H9 (cell line): ENCODE results near the gene MYT1. TPM values are rescaled to one million over a fixed set of nuclear protein-coding genes. Genes with fewer than 3 reads are reported as not detected.

Experiments
- DNase-seq: peaks from one replicate; pipeline ENCODE4 v3.0.0-alpha.2; 2017
- H2AFZ ChIP-seq: one replicate; pipeline ENCODE4 v1.6.1; 2013; ENCODE audit warnings: mild to moderate bottlenecking, low read length, control low read depth, moderate library complexity
- H2AK5ac ChIP-seq: 2 replicates; pipeline ENCODE4 v1.6.1; 2013; ENCODE audit warnings: low read length, control low read depth, mixed read lengths; ENCODE audit not compliant: insufficient read length
- H2BK120ac ChIP-seq: one replicate; pipeline ENCODE4 v1.6.1; 2013; ENCODE audit warnings: low read depth, mild to moderate bottlenecking, low read length, control low read depth, inconsistent platforms; ENCODE audit not compliant: poor library complexity, severe bottlenecking
- H2BK12ac ChIP-seq: 2 replicates; pipeline ENCODE4 v1.6.1; 2013; ENCODE audit warnings: low read length, control low read depth, mixed read lengths, low read depth; ENCODE audit not compliant: insufficient read length
- H2BK15ac ChIP-seq: 2 replicates; pipeline ENCODE4 v1.6.1; 2013; ENCODE audit warnings: low read depth, low read length, control low read depth
- H2BK20ac ChIP-seq: one replicate; pipeline ENCODE4 v1.6.1; 2013; ENCODE audit warnings: low read depth, mild to moderate bottlenecking, low read length, control low read depth, inconsistent platforms; ENCODE audit not compliant: poor library complexity, severe bottlenecking
- H2BK5ac ChIP-seq: 2 replicates; pipeline ENCODE4 v1.6.1; 2013; ENCODE audit warnings: low read length, control low read depth, mixed read lengths; ENCODE audit not compliant: insufficient read length
- H3K14ac ChIP-seq: 2 replicates; pipeline ENCODE4 v1.6.1; 2013; ENCODE audit warnings: low read length, control low read depth; ENCODE audit not compliant: insufficient read depth
- H3K18ac ChIP-seq: 2 replicates; pipeline ENCODE4 v1.6.1; 2013; ENCODE audit warnings: low read depth, mild to moderate bottlenecking, mixed read lengths, low read length, control low read depth; ENCODE audit not compliant: insufficient read length
- H3K23ac ChIP-seq: 2 replicates; pipeline ENCODE4 v1.6.1; 2013; ENCODE audit warnings: low read length, control low read depth, mixed read lengths, low read depth; ENCODE audit not compliant: insufficient read length
- H3K23me2 ChIP-seq: 2 replicates; pipeline ENCODE4 v1.6.1; 2013; ENCODE audit warnings: low read depth, mild to moderate bottlenecking, mixed read lengths, low read length, control low read depth; ENCODE audit not compliant: insufficient read length, poor library complexity, severe bottlenecking
- H3K27ac ChIP-seq: 2 replicates; pipeline ENCODE4 v1.5.1; 2013; ENCODE audit warnings: low read length, control low read depth, mixed read lengths, low read depth; ENCODE audit not compliant: insufficient read length
- H3K27me3 ChIP-seq: 2 replicates; pipeline ENCODE4 v1.6.1; 2013; ENCODE audit warnings: low read length, control low read depth, inconsistent platforms; ENCODE audit not compliant: insufficient read depth
- H3K4ac ChIP-seq: 2 replicates; pipeline ENCODE4 v1.6.1; 2013; ENCODE audit warnings: low read depth, mild to moderate bottlenecking, control low read depth, inconsistent platforms, low read length, moderate library complexity
- H3K4me1 ChIP-seq: 2 replicates; pipeline ENCODE4 v1.6.1; 2013; ENCODE audit warnings: low read length, control low read depth, inconsistent platforms; ENCODE audit not compliant: insufficient read depth
- H3K4me2 ChIP-seq: 2 replicates; pipeline ENCODE4 v1.6.1; 2013; ENCODE audit warnings: low read length, control low read depth, mixed read lengths; ENCODE audit not compliant: insufficient read length, insufficient read depth
- H3K56ac ChIP-seq: 2 replicates; pipeline ENCODE4 v1.6.1; 2013; ENCODE audit warnings: low read depth, mild to moderate bottlenecking, mixed read lengths, low read length, control low read depth; ENCODE audit not compliant: insufficient read length
- H3K79me1 ChIP-seq: 2 replicates; pipeline ENCODE4 v1.6.1; 2013; ENCODE audit warnings: low read depth, mild to moderate bottlenecking, moderate library complexity, low read length, control low read depth, inconsistent platforms; ENCODE audit not compliant: insufficient read depth, poor library complexity, severe bottlenecking
- H3K79me2 ChIP-seq: 2 replicates; pipeline ENCODE4 v1.6.1; 2013; ENCODE audit warnings: low read length, control low read depth, inconsistent platforms; ENCODE audit not compliant: insufficient read depth
- H3K9ac ChIP-seq: 2 replicates; pipeline ENCODE4 v1.6.1; 2013; ENCODE audit warnings: low read length, control low read depth, mixed read lengths; ENCODE audit not compliant: insufficient read length; ENCODE audit errors: extremely low read depth
- H3K9me3 ChIP-seq: one replicate; pipeline ENCODE4 v1.6.1; 2013; ENCODE audit warnings: low read depth, low read length, inconsistent platforms; ENCODE audit not compliant: control insufficient read depth
- H3T11ph ChIP-seq: one replicate; pipeline ENCODE4 v1.6.1; 2013; ENCODE audit warnings: mild to moderate bottlenecking, low read length, control low read depth, inconsistent platforms
- H4K20me1 ChIP-seq: one replicate; pipeline ENCODE4 v1.6.1; 2013; ENCODE audit not compliant: control insufficient read depth, insufficient read length, insufficient read depth
- H4K5ac ChIP-seq: 2 replicates; pipeline ENCODE4 v1.6.1; 2013; ENCODE audit warnings: low read depth, mild to moderate bottlenecking, mixed read lengths, low read length, control low read depth; ENCODE audit not compliant: insufficient read length
- H4K8ac ChIP-seq: replicated peaks from 2 replicates; pipeline ENCODE4 v1.6.1; 2013; ENCODE audit warnings: low read length, control low read depth, mixed read lengths, low read depth; ENCODE audit not compliant: insufficient read length
- H4K91ac ChIP-seq: 2 replicates; pipeline ENCODE4 v1.6.1; 2013; ENCODE audit warnings: low read depth, mild to moderate bottlenecking, moderate library complexity, mixed read lengths, low read length, control low read depth; ENCODE audit not compliant: insufficient read length
- H3K27ac Mint-ChIP-seq, 3 experiments: 2 replicates in 2 of 3; 3 replicates in 1 of 3; pipeline ENCODE4 v1.8.0; 2020 to 2021; ENCODE audit warnings: mixed read lengths in 3 of 3, mild to moderate bottlenecking in 1 of 3, moderate library complexity in 1 of 3
- H3K27me3 Mint-ChIP-seq: 2 replicates; pipeline ENCODE4 v1.8.0; 2021; ENCODE audit warnings: low read depth, mild to moderate bottlenecking, moderate library complexity, mixed read lengths
- H3K36me3 Mint-ChIP-seq, 3 experiments: 2 replicates in 2 of 3; 3 replicates in 1 of 3; pipeline ENCODE4 v1.8.0; 2020 to 2021; ENCODE audit warnings: low read depth in 3 of 3, mixed read lengths in 3 of 3; ENCODE audit not compliant: insufficient read depth in 1 of 3
- H3K4me1 Mint-ChIP-seq, 2 experiments: 2 replicates each; pipeline ENCODE4 v1.8.0; 2020; ENCODE audit warnings: mixed read lengths in 2 of 2
- H3K4me3 Mint-ChIP-seq, 2 experiments: 2 replicates in 1 of 2; 3 replicates in 1 of 2; pipeline ENCODE4 v1.8.0; 2020 to 2021; ENCODE audit warnings: mild to moderate bottlenecking in 2 of 2, mixed read lengths in 2 of 2, moderate library complexity in 1 of 2
- H3K9me3 Mint-ChIP-seq, 2 experiments: 2 replicates in 1 of 2; 3 replicates in 1 of 2; pipeline ENCODE4 v1.8.0; 2020; ENCODE audit warnings: mild to moderate bottlenecking in 2 of 2, mixed read lengths in 2 of 2, moderate library complexity in 1 of 2
- CTCF ChIP-seq: fragments of 200-600 bp; sonication (generic); conservative IDR thresholded peaks from 3 replicates; pipeline ENCODE4 v1.8.0; 2021; ENCODE audit warnings: antibody characterized with exemption, mild to moderate bottlenecking
- WGBS: extraction: QIAGEN DNeasy Blood & Tissue Kit; methylation state at CpG from one replicate; pipeline ENCODE4 v1.1.7; 2013; ENCODE audit warnings: missing lambda C conversion rate, low lambda C conversion rate, mixed read lengths; ENCODE audit not compliant: insufficient read length; ENCODE audit errors: extremely low coverage; 5-methylcytosine and 5-hydroxymethylcytosine counted together
- total RNA-seq: library from RNA; stranded (reverse); gene quantifications from 2 replicates; pipeline ENCODE4 v1.2.1, GENCODE V29; 2021

MYT1 gene
- total RNA-seq, 1 experiment from 2014 or later, result 0.79 TPM

DNA sequence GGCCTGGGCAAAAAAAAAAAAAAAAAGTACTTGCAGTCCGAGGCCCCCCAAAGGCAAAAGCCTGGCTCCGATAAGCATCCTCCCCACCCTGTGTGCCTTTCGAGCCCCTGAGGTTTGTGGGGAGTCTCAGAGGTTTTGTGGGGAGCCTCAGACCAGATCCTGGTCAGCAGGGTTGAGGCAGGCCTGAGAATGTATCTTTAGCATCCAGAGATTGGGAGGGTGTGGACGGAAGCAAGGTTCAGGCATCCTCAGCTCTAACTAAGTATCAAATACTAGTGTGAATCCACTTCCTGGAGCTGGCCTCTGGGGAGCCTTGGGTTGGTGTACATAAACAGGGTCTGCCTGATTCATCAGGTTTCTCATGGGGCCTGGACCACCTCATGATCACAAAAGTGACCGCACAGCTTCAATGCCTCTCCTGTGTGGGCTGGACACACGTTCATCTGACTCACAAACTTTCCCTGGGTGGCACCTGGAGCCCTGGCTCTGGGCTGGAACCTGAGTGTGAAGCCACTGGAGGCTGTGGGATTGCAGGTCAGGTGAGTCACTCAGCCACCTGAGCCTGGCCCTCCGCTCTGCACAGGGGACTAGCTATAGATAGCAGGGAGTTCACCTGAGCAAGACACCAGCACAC, 115.7 kb downstream of the MYT1 start:
- WGBS, result no CpG with 5 or more reads among the region's 7 CpGs
- Histone ChIP-seq H2BK20ac (no peak overlapping the region), H2BK5ac (no peak overlapping the region), H3K4me2 (no peak overlapping the region), H3K9me3 (peaks cover 5% of the 10 kb centered on the region), H3K9ac (no peak overlapping the region), H3K18ac (no peak overlapping the region), H2BK120ac (no peak overlapping the region), H3K4me1 (no peaks in the 10 kb centered on the region), H3K23me2 (peaks cover 3% of the 10 kb centered on the region), H2BK15ac (no peak overlapping the region), H3K27me3 (no peaks in the 10 kb centered on the region), H3K27ac (no peak overlapping the region), H4K8ac (no peak overlapping the region), H3K14ac (no peak overlapping the region), H4K20me1 (no peaks in the 10 kb centered on the region), H3T11ph (no peak overlapping the region), H3K79me2 (no peaks in the 10 kb centered on the region), H3K4ac (no peak overlapping the region), H4K5ac (no peak overlapping the region), H2AK5ac (no peak overlapping the region), H2AFZ (no peak overlapping the region), H4K91ac (no peak overlapping the region), H2BK12ac (no peak overlapping the region), H3K23ac (no peak overlapping the region), H3K56ac (no peak overlapping the region), H3K79me1 (no peaks in the 10 kb centered on the region)
- H3K4me3 Mint-ChIP-seq, result no peak overlapping the region
- H3K27ac Mint-ChIP-seq, result no peak overlapping the region
- H3K36me3 Mint-ChIP-seq, result peaks cover 13 to 46% (median 21%) of the 10 kb centered on the region in 3 experiments
- H3K4me1 Mint-ChIP-seq, result no peaks in the 10 kb centered on the region
- H3K27me3 Mint-ChIP-seq, result peaks cover 2% of the 10 kb centered on the region; the same call in 1 of the 2 replicates
- DNase-seq, result no peak
- peaks cover 49 to 56% of the 10 kb centered on the region in 2 experiments for H3K9me3 Mint-ChIP-seq
- no peak for TF ChIP-seq CTCF
